ENCODE measurements around the gene TNK1.

GRCh38 chr17:7356756-7357155 lies 24.1 kb upstream of the TNK1 start:
- TF ChIP-seq POLR2AphosphoS5 (IDR thresholded peaks at IDR 0.05; ENCODE audit: borderline replicate concordance, low read depth, low read length): no peak
- no peak for TF ChIP-seq EZH2 (IDR thresholded peaks at IDR 0.05)
- TF ChIP-seq FOXP2 (optimal IDR thresholded peaks at IDR 0.05; ENCODE audit: control extremely low read depth, extremely low read length, insufficient read depth): no peak

Measured in SK-N-MC (cell line).